T-cell (primary cell): ENCODE measurements around the gene AGBL5. TPM values are rescaled to one million over a fixed set of nuclear protein-coding genes. Genes with fewer than 3 reads are reported as not detected.

ENCODE experiments used
- ATAC-seq, 4 experiments: fragments of 200-7000 bp in 3 of 4; fragments of 150-1000 bp in 1 of 4; cut with Tn5 transposase; replicated peaks in 1 of 4; 1 replicate in 3 of 4; 2 replicates in 1 of 4; pipeline ENCODE4 v1.10.0; 2021; ENCODE audit warnings: moderate library complexity in 3 of 4, mild to moderate bottlenecking in 2 of 4, moderate number of reproducible peaks in 1 of 4
- CTCF ChIA-PET, 2 donors: fragments of 300-600 bp; sonication (Branson Sonifier 250); formaldehyde crosslinking; loops; one replicate each; lab custom pipeline; 2022; ENCODE audit warnings: antibody characterized with exemption in 2 of 2; lab: Charles Lee
- POLR2A ChIA-PET, 2 donors: fragments of 300-600 bp; sonication (Branson Sonifier 250); formaldehyde crosslinking; loops; one replicate each; lab custom pipeline; 2022; ENCODE audit warnings: antibody characterized with exemption in 2 of 2; lab: Charles Lee
- DNase-seq, 35 experiments: peaks; one replicate each; pipeline versions ENCODE4 v3.0.0 to v3.0.0-alpha.2; 2013 to 2023
- H3K27ac ChIP-seq: one replicate; pipeline ENCODE4 v1.5.1; 2013; ENCODE audit warnings: low read length
- H3K27me3 ChIP-seq, 2 experiments: replicated peaks in 1 of 2; 1 replicate in 1 of 2; 2 replicates in 1 of 2; pipeline versions ENCODE4 v1.6.1 to v1.7.0; 2013; ENCODE audit warnings: low read length in 1 of 2, mixed read lengths in 1 of 2; ENCODE audit not compliant: control insufficient read depth in 2 of 2, insufficient read depth in 2 of 2; ENCODE audit errors: extremely low read depth in 1 of 2
- H3K36me3 ChIP-seq, 2 donors: 1 replicate in 1 of 2; 2 replicates in 1 of 2; pipeline versions ENCODE4 v1.6.1 to v1.7.0; 2013; ENCODE audit warnings: low read length in 1 of 2; ENCODE audit not compliant: control insufficient read depth in 2 of 2, insufficient read depth in 1 of 2; ENCODE audit errors: extremely low read depth in 1 of 2
- H3K4me1 ChIP-seq, 2 experiments: 1 replicate in 1 of 2; 2 replicates in 1 of 2; pipeline versions ENCODE4 v1.6.1 to v1.7.0; 2013; ENCODE audit warnings: low read length in 2 of 2, mixed read lengths in 1 of 2; ENCODE audit not compliant: insufficient read depth in 2 of 2, control insufficient read depth in 1 of 2; ENCODE audit errors: extremely low read depth in 1 of 2
- H3K4me3 ChIP-seq, 2 donors: 1 replicate in 1 of 2; 2 replicates in 1 of 2; pipeline versions ENCODE4 v1.5.1 to v1.7.0; 2013; ENCODE audit warnings: mild to moderate bottlenecking in 2 of 2, low read length in 1 of 2, moderate library complexity in 1 of 2; ENCODE audit not compliant: control insufficient read depth in 1 of 2; ENCODE audit errors: extremely low read depth in 1 of 2
- H3K9me3 ChIP-seq: 2 replicates; pipeline ENCODE4 v1.7.0; 2013
- H3K27ac Mint-ChIP-seq, 2 donors: one replicate each; pipeline ENCODE4 v1.8.0; 2020 to 2021; ENCODE audit warnings: mild to moderate bottlenecking in 2 of 2, mixed read lengths in 2 of 2
- H3K27me3 Mint-ChIP-seq, 2 donors: one replicate each; pipeline ENCODE4 v1.8.0; 2021 to 2022; ENCODE audit warnings: mixed read lengths in 2 of 2
- H3K36me3 Mint-ChIP-seq: one replicate; pipeline ENCODE4 v1.8.0; 2021; ENCODE audit warnings: mixed read lengths
- H3K4me1 Mint-ChIP-seq, 3 donors: one replicate each; pipeline ENCODE4 v1.8.0; 2020 to 2022; ENCODE audit warnings: mixed read lengths in 3 of 3, mild to moderate bottlenecking in 1 of 3
- H3K4me3 Mint-ChIP-seq, 3 donors: one replicate each; pipeline ENCODE4 v1.8.0; 2020 to 2022; ENCODE audit warnings: mild to moderate bottlenecking in 3 of 3, mixed read lengths in 3 of 3, moderate library complexity in 3 of 3
- H3K9me3 Mint-ChIP-seq, 3 donors: one replicate each; pipeline ENCODE4 v1.8.0; 2020 to 2022; ENCODE audit warnings: mixed read lengths in 3 of 3
- WGBS: methylation state at CpG from one replicate; pipeline ENCODE4 v1.1.5; 2013; ENCODE audit warnings: missing lambda C conversion rate; ENCODE audit not compliant: insufficient coverage; 5-methylcytosine and 5-hydroxymethylcytosine counted together
- total RNA-seq, 35 experiments: library from RNA in 6 of 35; stranded (reverse) in 6 of 35; fragments of 120-200 nt in 1 of 35; gene quantifications; one replicate each; pipeline versions ENCODE4 v1.2.1 to v1.2.4 and lab custom pipeline; 2013 to 2026

The AGBL5 gene
- total RNA-seq, 5 donors from 2014 or later (not counting 1 experiment from before 2014, with no cell fraction given) = 9.5 to 13.3 (median 11.2) TPM

DNA sequence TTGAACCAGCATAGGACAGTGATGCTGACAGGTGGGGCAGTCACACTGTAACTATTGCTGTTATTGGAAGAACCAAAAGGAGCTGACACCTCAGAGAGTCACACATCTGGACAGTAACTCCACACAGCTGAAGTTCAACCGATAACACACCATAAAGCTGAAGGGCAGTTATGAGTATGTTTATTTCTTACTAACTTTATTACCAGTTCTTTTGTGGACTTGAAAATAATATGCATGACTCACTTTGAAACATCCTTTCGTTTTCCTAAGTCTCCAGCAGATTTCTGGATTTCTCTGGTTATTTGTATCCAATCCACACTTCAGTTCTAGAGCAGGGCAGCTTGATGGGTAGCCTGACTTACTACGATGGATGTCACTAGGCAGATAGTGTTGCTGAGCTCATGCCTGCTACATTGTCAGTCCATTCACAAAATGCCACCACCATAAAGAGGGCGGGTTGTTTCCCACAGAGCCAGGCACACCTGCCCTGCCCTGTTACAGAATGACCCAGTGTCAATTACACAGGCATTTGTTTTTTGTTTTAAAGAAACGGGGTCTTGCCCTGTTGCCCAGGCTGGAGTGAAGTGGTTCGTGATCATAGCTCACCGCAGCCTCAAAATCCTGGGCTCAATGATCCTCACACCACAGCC lies 8.4 kb upstream of the AGBL5 start:
- POLR2A ChIA-PET = interaction anchor here in 1 of 2 donors (0.6 kb wide), 1 partner anchor 1008 kb away, joined by 3 read pairs; no protein-coding TSS in a partner anchor
- WGBS = 100% methylated on average over 3 of the region's 7 CpGs
- CTCF ChIA-PET = no interaction called here
- Histone ChIP-seq H3K9me3 (no peaks in the 10 kb centered on the region), H3K27ac (no peak overlapping the region), H3K36me3 (peaks cover 20 to 42% of the 10 kb centered on the region in 2 donors), H3K27me3 (no peaks in the 10 kb centered on the region), H3K4me3 (no peak overlapping the region), H3K4me1 (no peaks in the 10 kb centered on the region)
- Mint-ChIP-seq H3K27me3 (no peaks in the 10 kb centered on the region), H3K9me3 (no peaks in the 10 kb centered on the region), H3K4me1 (peaks cover 0 to 5% (median 0%) of the 10 kb centered on the region in 3 donors), H3K27ac (no peak overlapping the region), H3K36me3 (peaks cover 19% of the 10 kb centered on the region), H3K4me3 (no peak overlapping the region)
- ATAC-seq (no peak), DNase-seq (no peak)

DNA sequence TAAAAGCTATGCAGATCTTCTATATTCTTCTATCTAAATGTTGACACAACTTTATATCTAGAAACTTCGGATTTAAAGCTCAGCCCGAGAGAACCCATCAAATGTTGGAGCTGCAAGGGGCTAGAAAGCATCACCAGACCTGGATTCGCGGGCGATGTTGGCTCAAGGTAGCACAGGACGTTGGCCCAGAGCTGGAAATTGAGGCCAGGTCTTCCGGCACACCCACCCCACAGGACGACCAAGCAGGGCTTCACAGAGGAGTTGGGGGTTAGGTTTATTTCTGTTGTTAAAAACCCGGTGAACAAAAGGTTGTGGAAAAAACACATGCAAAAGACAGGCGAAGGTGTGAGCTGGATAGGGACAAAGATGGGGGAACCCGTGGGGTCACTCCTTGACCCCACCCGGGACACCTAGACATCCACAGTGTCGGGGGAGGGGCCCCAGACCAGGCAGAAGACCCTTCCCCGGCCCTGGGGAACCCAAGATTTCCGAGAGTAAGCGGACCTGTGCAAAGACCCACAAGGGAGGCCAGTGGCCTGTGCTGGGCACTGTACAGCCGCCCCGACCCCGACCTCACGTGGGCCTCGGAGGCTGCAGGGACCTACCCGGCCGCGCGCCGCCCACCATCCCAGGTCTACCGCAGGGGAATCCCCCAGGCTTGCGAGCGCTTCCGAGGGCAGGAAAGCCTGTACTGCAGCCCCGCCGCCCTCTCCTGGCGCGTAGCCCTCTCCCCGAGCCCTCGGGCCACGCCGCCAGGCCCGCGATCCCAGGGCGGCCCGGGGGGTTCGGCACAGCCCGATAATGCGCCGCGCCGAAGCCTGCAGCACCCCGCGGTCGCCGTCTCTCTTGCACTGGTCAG lies 1.8 kb upstream of the AGBL5 start:
- Histone ChIP-seq H3K9me3 (no peaks in the 10 kb centered on the region), H3K27ac (peak overlapping the region; percentile 77), H3K4me3 (peak overlapping the region; percentile 89 to 91), H3K27me3 (no peaks in the 10 kb centered on the region), H3K4me1 (peaks cover 3 to 19% of the 10 kb centered on the region in 2 experiments), H3K36me3 (peaks cover 0 to 5% of the 10 kb centered on the region in 2 donors)
- peak in 33 of 35 experiments; percentile 23 to 82 (median 51) for DNase-seq
- ChIA-PET POLR2A (interaction anchor here in 1 of 2 donors (0.6 to 2.1 kb wide), 3 partner anchors 20 to 75 kb away, joined by 3 to 12 read pairs (median 6); partner anchors contain the start of gene OST4), CTCF (interaction anchor here (1.0 to 1.7 kb wide), 5 partner anchors 18 to 80 kb away, joined by 3 to 8 read pairs (median 4); partner anchors contain the start of gene KHK (in 1 of the 2))
- Mint-ChIP-seq H3K4me3 (peak overlapping the region; percentile 90 to 97 (median 93)), H3K27me3 (peaks cover 9 to 10% of the 10 kb centered on the region in 2 donors), H3K4me1 (peaks cover 18 to 36% (median 20%) of the 10 kb centered on the region in 3 donors), H3K27ac (peak overlapping the region; percentile 99), H3K9me3 (no peaks in the 10 kb centered on the region), H3K36me3 (peaks cover 5% of the 10 kb centered on the region)
- ATAC-seq = peak; percentile 4 to 28 (median 22)
- WGBS = 12% methylated on average over 49 of the region's 52 CpGs

DNA sequence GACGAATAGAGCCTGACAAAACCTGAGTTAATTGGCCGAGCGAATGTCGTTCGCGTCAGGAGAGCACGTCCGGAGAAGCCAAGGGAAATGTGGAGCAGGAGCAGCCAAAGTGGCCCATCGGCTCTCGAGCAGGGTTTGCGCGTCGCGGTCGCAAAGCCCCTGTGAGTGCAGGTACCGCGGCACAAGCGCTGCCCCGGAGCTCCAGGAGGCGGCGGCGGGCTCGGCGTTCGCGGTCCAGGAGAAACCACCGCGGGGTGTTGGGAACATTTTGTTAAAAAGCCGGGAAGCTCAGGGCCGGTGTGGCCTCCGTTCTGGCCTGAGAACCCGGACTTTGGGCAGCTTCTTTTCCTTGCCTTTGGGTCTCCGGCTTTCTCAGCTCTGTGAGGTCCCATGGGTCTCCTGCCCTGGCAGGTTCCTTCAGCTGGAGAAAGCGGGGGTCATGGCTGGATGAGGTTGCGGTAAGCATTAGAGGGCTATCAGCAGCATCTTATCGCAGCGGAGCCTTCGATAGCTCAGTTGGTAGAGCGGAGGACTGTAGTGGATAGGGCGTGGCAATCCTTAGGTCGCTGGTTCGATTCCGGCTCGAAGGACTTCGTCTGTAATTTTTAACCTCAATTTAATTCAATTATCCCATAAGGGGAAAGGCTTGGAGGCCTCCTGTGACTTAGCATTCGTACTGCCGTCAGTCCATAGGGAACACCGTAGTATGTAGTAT lies 1.0 kb upstream of the AGBL5 start:
- no peaks in the 10 kb centered on the region for H3K27me3 ChIP-seq
- Mint-ChIP-seq H3K9me3 (no peaks in the 10 kb centered on the region), H3K36me3 (peaks cover 12% of the 10 kb centered on the region), H3K4me1 (peaks cover 18 to 36% (median 20%) of the 10 kb centered on the region in 3 donors), H3K4me3 (peak overlapping the region; percentile 90 to 97 (median 93)), H3K27ac (peak overlapping the region; percentile 99), H3K27me3 (peaks cover 9 to 10% of the 10 kb centered on the region in 2 donors)
- ChIA-PET CTCF (interaction anchor here in 1 of 2 donors (0.5 to 1.8 kb wide), 10 partner anchors 13 to 1844 kb away, joined by 3 to 8 read pairs (median 4); partner anchors contain the start of genes KHK, OST4 and WDR43), POLR2A (interaction anchor here in 1 of 2 donors (0.6 to 2.1 kb wide), 3 partner anchors 21 to 74 kb away, joined by 4 to 12 read pairs (median 6); partner anchors contain the start of gene OST4)
- under 1% methylated on average over 36 of the region's 48 CpGs for WGBS
- DNase-seq (peak; percentile 80 to 97 (median 89)), ATAC-seq (peak; percentile 65 to 66 (median 66))
- peaks cover 3 to 19% of the 10 kb centered on the region in 2 experiments for H3K4me1 ChIP-seq
- H3K27ac ChIP-seq = peak overlapping the region; percentile 77
- H3K9me3 ChIP-seq = no peaks in the 10 kb centered on the region
- H3K36me3 ChIP-seq = peaks cover 2 to 13% of the 10 kb centered on the region in 2 donors
- peak overlapping the region; percentile 89 to 91 for H3K4me3 ChIP-seq

DNA sequence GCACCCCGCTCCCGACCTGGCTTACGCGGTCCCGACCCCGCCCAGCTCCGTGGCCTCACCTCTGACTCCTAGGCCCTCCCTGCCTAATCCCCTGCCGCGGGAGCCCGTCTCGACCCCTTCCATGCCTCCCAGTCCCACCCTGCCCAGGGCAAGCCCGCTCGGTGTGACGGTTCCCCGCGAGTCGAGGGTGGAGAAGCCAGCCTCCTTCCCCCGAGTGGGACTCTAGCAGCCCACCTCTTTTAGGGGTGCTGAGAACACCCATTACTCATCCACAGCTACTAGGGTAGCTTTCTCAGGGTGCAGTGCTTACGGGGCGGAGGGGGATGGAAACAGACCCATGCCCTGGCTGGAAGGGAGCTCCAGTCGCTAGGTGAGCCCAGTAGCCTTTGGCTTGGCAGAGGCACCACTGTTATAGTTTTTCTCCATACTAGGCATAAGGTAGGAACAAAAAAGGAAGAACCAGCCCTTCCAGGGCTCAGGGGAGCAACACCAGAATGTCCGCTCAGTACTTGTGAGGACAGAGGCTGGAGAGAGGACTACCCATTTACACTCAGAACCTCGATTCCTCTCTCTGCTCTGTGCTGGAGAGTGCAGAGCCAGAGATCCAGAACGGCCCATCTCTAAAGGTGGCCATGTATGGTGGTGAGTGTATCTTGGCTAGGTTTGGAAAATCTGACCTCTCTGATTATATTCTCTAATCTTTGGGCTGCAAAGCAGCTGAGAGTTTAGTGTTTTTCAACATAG lies 606 bp downstream of the AGBL5 start:
- CTCF ChIA-PET = interaction anchor here in 1 of 2 donors (0.6 to 1.8 kb wide), 5 partner anchors 16 to 1690 kb away, joined by 3 to 8 read pairs (median 4); partner anchors contain the start of genes ABHD1 and OST4
- Mint-ChIP-seq H3K9me3 (no peaks in the 10 kb centered on the region), H3K36me3 (peaks cover 18% of the 10 kb centered on the region), H3K27ac (peak overlapping the region; percentile 84 to 89), H3K4me1 (peaks cover 18 to 41% (median 20%) of the 10 kb centered on the region in 3 donors), H3K27me3 (peaks cover 9 to 10% of the 10 kb centered on the region in 2 donors), H3K4me3 (peak overlapping the region; percentile 86 to 97 (median 93))
- POLR2A ChIA-PET = interaction anchor here (0.7 to 2.1 kb wide), 3 partner anchors 11 to 19 kb away, joined by 3 to 12 read pairs (median 3); partner anchors contain the start of gene OST4 (in 1 of the 2)
- Histone ChIP-seq H3K4me3 (peak overlapping the region; percentile 89 to 91), H3K4me1 (peaks cover 3 to 19% of the 10 kb centered on the region in 2 experiments), H3K27me3 (no peaks in the 10 kb centered on the region), H3K27ac (peak overlapping the region; percentile 77), H3K9me3 (no peaks in the 10 kb centered on the region), H3K36me3 (peaks cover 8 to 27% of the 10 kb centered on the region in 2 donors)
- ATAC-seq (no peak), DNase-seq (peak in 5 of 35 experiments; percentile 10 to 31 (median 25))
- whole genome bisulfite sequencing = 1% methylated on average over 15 of the region's 24 CpGs

DNA sequence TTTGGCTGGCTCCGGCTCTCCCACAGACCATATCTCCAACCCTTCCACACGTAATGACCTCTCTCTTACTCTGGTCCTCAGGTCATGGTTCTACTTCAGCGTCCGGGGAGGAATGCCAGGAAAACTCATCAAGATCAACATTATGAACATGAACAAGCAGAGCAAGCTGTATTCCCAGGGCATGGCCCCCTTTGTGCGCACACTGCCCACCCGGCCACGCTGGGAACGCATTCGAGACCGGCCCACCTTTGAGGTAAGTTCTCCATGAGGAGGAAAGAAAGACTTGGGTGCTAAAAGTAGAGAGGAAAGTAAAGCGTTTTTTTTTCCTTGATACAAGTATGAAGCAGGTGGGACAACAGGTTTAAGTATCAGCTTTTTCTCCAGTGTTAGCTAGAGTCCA lies 1.9 kb downstream of the AGBL5 start:
- Histone ChIP-seq H3K27me3 (no peaks in the 10 kb centered on the region), H3K9me3 (no peaks in the 10 kb centered on the region), H3K27ac (no peak overlapping the region), H3K36me3 (peaks cover 8 to 32% of the 10 kb centered on the region in 2 donors), H3K4me3 (no peak overlapping the region), H3K4me1 (peaks cover 3 to 19% of the 10 kb centered on the region in 2 experiments)
- DNase-seq (no peak), ATAC-seq (no peak)
- Mint-ChIP-seq H3K9me3 (no peaks in the 10 kb centered on the region), H3K36me3 (peaks cover 18% of the 10 kb centered on the region), H3K4me1 (peaks cover 18 to 41% (median 20%) of the 10 kb centered on the region in 3 donors), H3K4me3 (peak overlapping the region in 2 of 3 donors; percentile 86 to 93), H3K27me3 (peaks cover 9 to 10% of the 10 kb centered on the region in 2 donors), H3K27ac (peak overlapping the region; percentile 33 to 89)
- CTCF ChIA-PET = interaction anchor here in 1 of 2 donors (1.3 kb wide), 1 partner anchor 15 kb away, joined by 5 read pairs; no protein-coding TSS in a partner anchor
- WGBS = 95% methylated on average over 10 of the region's 11 CpGs
- POLR2A ChIA-PET = no interaction called here
